HG03175 (cell line): ENCODE data around the gene MED12L.
"Not testable (repeated sequence)": the region's sequence is repeated elsewhere in the genome, so short reads cannot be mapped to it uniquely, and the experiment has no call there.

Source experiments
- ATAC-seq: cut with Tn5 transposase; IDR thresholded peaks from one replicate; pipeline ENCODE4 v1.9.1; 2021; ENCODE audit warnings: mild to moderate bottlenecking, moderate library complexity; ENCODE audit not compliant: unreplicated experiment

The MED12L gene

DNA sequence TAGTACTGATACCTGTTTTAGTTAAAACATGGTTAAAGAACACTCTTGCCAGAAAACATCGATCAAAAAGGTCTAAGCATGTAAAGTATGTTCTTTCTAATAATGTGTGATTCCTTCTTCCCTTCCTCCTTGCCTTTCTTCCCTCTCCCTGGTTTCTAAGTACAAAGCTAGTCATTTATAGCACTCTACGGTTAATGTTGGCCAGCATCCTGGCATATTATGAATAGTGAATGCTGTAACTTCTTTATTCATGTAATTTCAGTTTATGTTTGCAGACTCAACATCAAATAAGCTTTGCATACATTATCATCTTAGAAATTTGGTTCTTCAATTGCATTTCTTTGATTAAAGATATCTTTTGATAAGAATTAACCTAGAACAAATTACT is 272.0 kb downstream of the MED12L start:
- ATAC-seq = no peak

DNA sequence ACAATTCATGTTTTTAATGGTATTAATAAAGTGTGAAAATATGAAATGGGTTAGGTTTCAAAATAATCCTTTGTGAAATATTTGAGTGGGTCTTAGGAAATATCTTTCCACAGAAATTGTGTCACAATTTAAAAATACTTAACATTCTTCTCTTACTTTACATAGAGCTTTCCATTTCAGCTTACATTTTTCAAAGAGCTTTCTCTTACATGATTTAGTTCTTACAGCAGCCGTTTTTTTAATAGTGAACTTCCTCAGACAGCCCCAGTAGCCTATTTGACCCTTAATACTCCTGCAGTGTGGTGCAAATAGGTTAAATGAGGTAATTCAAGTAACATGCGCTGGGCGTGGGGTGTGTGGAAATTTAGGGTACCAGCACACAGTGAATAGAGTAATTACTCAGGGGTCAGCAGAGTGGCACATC is 277.3 kb downstream of the MED12L start:
- no peak for ATAC-seq

DNA sequence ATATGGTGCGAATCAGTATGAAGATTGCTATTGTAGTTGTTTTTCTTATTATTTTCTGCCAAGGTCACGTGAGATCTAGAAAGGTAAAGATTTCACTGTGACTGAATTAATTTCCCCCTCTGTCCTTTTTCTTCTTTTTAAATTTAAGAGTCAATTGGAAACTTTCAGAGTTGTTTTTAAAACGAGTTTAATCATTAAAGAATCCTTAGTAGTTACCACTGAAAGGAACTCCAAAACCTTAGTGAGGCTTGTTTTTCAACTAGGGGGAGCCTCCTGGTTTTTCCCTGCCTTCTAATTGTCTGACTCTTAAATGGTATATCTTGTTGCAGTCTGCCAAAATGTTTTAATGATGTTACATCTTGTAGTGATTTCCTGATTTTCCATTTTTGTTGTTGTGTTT is 281.5 kb downstream of the MED12L start:
- ATAC-seq = no peak

DNA sequence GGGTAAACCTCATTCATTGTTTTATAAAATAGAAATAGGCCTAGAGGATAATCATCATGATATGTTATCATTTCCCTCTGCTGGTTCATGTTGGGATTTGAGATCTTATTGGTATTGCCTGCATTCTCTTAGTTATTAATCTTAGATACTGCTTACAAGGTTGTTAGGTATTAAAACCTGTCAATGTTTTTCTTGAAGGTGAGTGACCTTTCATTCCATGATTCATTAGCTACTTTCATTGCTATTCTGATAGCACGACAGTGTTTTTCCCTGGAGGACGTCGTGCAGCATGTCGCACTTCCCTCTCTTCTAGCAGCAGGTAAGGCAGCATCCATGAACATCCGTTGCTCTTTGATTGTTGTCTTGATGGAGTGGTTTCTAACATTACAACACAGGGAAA is 282.0 kb downstream of the MED12L start:
- no peak for ATAC-seq

DNA sequence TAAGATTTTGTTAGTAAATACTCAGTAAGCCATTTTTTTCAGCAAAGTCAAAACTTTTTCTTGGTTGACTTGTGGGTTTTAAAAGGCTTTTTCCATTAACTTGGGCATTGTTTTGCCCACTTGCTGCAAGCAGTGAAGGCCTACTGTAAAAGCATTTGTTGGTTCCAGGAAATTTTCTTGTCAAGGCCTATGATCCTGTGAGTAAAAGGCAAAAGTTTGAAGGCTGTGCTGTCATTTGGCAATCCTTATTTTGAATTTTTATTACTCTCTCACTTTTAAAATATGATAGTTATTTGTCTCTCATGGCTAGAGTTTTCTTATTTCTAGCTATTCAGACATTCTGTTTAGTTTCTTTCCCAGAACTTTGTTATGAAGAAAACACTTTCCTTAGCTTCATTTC is 286.1 kb downstream of the MED12L start:
- ATAC-seq = no peak

DNA sequence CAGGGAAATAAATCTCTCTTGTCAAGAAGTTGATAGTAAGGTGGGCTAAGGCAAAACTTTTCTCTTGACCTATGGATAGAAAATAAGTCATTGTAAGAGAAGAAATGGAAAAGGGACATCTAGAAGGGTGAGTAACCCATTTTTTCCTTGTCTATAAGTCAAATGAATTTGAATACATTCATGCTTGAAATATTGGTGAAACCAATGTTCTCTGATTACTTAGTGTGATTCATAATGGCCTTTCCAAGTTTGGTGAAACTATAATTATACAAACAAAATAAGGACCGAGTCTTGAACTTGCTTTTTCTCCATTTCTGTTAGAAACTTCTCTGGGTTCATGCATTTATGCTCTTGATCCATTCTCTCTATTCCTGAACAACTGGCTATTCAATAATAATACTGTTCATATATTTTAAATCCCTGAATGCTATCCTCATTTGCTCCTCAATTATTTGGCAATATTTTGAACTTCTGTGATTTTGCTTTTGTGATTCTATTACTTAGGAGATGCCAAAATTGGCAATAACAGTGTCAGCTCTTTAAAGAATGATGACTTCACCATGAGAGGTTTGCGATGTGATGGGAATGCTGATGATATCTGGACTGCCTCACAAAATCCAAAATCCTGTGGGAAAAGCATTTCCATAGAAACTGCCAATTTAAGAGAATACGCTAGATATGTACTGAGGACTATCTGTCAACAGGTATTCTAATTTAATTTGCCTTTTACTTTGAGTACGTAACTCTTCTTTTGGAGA is 286.8 kb downstream of the MED12L start:
- no peak for ATAC-seq

DNA sequence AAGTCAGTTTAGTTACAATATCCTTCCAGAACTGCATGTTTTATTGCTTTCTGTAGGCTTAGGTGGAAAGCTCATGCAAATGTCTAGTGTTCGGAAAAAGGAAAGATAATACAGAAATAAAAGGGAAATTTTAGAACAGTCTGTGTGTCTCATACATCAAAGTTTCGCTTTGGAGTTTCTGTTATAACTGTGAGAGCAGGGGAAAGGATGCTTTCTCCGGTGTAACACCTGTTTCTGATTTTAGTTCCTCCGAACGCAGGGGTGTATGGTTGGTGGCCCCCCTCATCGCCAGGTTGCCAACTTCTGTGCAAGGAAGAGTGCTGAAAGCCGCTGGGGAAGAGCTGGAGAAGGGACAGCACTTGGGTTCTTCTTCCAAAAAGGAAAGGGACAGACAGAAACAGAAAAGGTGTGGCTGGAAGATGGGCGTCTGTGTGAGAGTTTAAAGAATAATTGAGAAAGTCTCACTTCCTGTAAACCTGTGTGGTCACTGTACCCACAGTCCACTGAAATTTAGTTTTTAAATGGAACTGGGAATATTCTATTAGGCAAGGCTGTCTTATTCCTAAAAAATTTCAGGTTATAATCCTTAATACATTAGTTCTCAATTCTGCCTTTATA is 292.4 kb downstream of the MED12L start:
- peak; percentile 43 for ATAC-seq

DNA sequence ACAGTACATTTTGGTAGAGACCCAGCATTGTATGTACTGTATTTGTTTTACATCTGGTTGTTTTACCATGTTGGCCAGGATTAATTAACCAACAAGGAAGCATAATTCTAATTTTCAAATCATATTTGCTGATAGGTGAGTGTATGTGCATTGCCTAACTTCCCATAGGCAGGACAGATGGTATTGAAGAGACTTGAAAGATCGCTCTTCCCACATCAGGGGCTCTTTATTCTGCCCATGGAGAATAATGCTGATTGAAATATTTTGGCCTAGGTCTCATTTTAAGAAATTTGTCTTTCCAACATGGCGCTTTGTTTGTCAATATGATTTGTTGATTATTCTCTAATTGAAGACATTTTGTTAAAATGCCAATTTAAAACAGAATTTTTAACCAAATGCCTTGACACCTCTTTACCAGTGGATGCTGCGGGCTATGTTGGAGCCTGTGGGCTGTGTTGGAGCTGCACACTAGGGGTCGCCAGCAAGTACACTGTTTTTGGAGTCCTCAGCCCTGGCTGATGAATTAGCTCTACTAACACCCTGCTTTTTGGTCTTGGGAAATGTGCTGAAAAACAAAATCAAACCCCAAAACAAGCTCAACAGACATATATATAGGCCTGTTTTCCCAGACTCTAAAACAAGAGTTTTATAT is 293.7 kb downstream of the MED12L start:
- ATAC-seq = no peak

DNA sequence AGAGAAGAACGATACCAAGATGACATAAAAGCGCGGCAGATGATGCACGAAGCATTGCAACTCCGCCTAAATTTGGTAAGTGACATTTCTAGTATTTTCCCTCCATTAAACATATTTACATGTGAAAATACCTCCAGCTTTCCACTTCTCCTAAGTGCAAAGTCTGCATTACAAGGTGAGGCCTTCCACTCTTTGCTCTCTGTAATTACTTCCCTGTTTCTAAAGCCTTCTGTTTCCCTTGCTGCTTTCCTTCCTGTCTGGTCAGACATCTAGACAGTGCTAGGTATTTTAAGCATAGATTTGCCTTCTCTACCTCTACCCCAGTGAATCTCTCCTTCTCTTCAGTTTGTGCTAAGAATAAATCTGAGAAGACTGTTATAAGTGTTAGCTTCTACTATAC is 297.2 kb downstream of the MED12L start:
- peak; percentile 26 for ATAC-seq

DNA sequence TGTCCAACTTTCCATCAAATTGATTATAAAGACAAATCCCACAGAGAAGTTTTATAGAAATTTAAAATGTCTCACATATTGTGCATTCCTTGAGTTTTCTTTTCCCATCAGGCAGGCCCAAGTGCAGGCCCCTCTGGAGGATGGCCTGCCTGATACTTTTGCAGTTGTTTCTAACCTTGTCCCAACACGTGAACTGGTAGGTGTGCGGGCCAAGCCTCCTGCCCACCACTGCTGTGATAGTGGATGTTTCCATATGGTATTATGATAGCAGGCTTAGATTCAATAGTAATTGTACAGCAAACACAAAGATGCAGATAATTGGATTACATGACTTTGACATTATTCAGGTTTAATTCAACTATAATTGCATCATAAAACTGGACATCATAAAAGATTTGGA is 297.6 kb downstream of the MED12L start:
- ATAC-seq = no peak

DNA sequence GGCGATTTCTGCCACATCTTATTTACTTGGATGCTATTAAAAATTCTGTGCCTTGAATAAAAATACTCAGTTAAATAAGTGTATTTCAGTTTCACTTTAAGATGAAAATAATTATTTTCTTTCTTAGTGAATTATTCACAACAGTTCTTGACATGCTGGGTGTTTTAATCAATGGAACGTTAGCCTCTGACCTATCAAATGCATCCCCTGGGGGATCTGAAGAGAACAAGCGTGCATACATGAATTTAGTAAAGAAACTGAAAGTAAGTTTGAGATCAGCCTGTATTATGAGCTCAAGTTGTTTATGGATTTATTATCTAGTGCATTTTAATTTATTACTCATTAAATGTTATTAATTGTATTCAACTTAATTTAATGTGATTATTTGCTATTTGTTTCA is 298.5 kb downstream of the MED12L start:
- ATAC-seq = peak; percentile 76

DNA sequence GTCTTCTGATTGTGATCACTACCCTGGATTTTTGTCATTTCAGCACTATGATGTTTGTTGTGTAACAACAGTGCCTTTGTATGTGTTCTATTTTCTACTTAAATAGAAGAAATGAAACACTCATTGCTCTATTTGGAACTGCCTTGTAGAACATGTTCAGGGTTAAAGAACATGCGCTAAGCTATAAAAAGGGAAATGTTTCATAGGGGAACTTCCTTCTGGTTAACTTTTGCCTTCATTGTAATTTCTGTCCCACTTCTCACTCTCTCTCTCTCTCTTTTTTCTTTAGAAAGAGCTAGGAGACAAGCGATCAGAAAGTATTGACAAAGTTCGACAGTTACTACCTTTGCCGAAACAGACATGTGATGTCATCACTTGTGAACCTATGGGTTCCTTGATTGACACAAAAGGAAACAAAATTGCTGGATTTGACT is 299.3 kb downstream of the MED12L start, which contains the start of gene P2RY12:
Gene P2RY12 (minus strand): TSS at position 13 of the 434 bp plus-strand sequence. CDS start 45,908 bp downstream, outside the sequence.
- ATAC-seq = peak; percentile 29

DNA sequence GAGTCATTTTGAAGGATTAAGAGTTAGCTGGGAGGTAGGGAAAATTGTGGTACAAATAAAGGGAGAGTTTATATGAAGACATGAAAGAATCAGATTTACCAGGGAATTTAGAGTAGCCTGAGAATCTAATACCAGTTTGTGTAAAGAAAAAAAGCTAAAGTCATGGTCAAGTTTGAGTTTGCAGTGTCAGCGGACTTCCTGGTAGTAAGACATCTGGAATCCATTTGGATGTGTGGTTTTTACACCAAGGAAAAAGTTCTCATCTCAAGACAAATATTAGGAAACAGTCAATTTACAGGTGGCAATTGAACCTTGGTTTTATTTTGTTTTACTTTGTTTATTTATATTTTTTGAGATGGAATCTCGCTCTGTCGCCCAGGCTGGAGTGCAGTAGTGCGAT is 300.6 kb downstream of the MED12L start:
- no peak for ATAC-seq

DNA sequence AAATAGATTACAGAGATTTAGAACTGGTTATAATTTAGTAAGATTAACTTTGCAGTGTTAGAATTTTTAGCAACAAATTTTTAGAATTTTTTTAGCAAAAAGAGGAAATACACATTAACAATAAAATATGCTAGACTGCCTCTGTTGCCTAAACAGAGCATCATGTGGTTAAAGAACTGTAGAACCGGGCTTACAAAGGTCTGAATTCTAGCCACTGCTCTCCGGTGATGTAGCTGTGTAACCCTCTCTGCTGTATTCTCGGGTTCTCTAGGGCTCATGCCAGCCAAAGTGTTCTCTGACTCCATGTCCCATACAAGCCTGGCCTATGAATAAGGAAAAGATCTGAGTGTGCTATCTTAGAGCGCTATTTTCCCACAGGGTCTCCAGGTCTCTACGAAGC is 302.0 kb downstream of the MED12L start:
- ATAC-seq = no peak

DNA sequence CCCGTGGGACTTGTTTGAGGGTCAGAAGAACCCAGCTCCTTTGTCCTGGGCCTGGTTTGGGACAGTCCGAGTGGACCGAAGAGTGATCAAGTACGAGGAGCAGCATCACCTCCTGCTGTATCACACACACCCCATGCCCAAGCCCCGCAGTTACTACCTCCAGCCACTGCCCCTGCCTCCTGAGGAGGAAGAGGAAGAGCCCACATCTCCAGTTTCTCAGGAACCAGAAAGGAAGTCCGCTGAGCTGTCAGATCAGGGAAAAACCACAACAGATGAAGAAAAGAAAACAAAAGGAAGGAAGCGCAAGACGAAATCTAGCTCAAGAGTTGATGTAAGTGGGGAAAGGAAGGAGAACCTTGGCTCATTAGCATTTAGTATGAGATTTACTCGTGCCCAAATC is 302.4 kb downstream of the MED12L start:
- no peak for ATAC-seq

DNA sequence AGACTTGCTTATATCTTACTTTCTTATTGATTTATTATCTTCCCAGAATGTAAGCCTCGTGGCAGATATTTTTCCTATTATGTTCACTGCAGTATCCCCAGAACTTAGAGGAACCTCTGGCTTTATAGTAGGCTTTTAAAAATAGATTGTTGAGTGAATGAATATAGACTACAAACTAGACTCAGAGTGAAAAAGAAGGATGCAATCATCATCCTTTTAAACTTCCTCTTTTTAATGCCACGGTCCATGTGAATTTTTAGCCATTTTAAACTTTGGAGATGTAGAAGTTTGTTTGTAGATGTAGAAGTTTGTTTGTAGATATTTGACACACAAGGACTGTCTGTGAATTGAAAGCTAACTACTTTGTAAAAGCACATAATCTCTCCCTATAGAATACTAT is 306.3 kb downstream of the MED12L start:
- no peak for ATAC-seq

DNA sequence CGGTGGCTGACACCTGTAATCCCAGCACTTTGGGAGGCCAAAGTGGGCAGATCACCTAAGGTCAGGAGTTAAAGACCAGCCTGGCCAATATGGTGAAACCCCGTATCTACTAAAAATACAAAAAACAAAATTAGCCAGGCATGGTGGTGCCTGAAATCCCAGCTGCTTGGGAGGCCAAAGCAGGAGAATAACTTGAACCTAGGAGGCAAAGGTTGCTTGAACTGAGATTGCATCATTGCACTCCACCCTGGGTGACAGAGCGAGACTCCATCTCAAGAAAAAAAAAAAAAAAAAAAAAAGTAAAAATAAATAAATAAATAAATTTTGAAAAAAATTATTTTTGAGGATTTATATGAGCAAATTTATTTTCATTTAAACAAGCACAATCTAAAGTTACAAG is 306.7 kb downstream of the MED12L start:
- ATAC-seq = not testable (repeated sequence)

DNA sequence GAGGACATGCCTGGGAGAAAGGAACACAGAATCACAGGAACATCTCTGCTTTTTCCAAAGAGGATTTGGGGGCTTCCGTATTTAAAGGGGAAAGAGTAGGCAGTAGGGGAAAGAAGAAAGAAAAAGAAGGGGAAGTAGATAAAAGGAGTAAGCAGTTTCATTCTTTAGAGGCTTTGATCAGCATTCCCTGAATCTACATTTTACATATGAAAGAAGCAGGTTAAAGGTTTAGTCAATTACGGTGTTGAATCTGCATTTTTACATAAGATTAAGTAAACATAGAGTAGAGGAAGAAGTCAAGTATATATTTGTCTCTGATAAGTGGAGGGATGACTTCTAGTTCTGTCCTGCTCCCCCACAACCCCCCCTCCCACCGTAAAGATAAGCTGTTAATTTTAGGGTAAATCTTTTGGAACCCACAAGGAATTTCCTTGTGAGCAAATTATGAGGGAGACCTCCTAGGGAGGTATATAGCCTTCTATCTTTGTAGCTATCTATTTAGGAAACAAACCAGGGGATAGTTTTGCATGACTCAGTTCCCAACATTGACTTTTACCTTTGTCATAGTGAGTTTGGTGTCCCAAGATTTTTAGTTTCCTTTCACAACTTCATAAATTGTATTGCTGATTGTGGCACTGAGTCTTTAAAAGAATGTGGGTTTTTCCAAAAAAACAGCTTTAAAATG is 307.8 kb downstream of the MED12L start:
- no peak for ATAC-seq

DNA sequence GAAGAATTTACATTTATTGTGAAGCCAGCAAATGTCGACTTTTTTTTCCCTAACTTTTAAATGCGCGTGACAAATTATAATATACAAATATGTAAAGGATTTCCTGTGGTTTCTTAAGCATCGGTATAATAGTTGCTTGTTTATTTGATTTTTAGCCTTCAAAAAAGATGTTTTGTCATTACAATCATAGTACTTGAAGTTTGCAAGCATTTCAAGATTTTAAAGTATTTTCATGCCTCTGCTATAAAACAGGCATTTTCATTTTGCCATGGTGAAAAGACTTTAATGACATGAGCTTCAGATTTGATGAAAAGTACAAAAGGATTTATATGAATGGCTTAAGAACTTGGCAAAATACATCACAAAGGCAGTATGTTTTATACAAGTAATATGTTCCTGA is 308.5 kb downstream of the MED12L start:
- no peak for ATAC-seq

DNA sequence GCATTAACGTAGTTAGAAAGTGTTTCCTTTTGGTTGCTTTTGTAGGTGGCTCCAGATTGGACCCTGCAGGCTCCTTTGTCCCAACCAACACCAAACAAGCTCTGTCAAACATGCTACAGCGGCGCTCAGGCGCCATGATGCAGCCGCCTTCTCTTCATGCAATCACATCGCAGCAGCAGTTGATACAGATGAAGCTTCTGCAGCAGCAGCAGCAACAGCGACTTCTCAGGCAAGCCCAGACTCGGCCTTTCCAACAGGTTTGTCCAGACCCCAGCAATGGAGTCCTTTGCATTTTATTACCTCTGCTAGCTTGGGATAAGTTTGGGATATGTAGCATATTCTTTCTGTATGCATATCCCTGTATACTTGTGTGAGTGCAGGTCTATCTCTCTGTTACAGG is 309.1 kb downstream of the MED12L start:
- no peak for ATAC-seq

DNA sequence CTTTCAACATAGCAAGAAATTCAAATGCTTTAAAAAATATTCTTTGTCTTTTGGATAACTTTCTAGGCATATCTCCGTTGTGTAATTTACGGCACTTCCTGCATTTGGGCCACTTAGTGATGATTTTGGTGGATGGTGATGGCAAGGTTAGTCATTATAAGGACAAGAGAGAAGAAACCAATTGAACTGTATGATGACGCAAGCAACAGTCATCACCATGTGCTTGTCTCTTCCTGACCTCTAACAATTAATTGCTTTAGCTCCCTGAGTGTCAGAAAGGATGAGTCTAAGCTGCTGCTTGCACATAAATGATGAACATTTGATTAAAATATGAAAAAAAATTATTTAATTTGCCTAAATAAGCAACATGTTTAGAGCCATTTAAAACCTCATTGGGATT is 310.3 kb downstream of the MED12L start:
- no peak for ATAC-seq
